Lower lobe of right lung (tissue), 2 donors: Measurements from ENCODE around the gene TNPO1. TPM values are rescaled to one million over a fixed set of nuclear protein-coding genes. Genes with fewer than 3 reads are reported as not detected.
"Not testable (repeated sequence)": the region's sequence is repeated elsewhere in the genome, so short reads cannot be mapped to it uniquely, and the experiment has no call there.

Source experiments
- ATAC-seq, 2 donors: fragments of 200-7000 bp; cut with Tn5 transposase; one replicate each; pipeline ENCODE4 v1.9.1; 2020 to 2022; ENCODE audit warnings: mild to moderate bottlenecking in 2 of 2, moderate library complexity in 2 of 2
- DNase-seq: peaks from one replicate; pipeline ENCODE4 v3.0.0-alpha.2; 2020
- H3K27ac ChIP-seq: fragments of 200-600 bp; one replicate; pipeline ENCODE4 v1.8.0; 2022
- H3K27me3 ChIP-seq: fragments of 200-600 bp; one replicate; pipeline ENCODE4 v1.8.0; 2022; ENCODE audit warnings: low read depth
- H3K36me3 ChIP-seq: fragments of 200-600 bp; one replicate; pipeline ENCODE4 v1.8.0; 2022; ENCODE audit warnings: mild to moderate bottlenecking
- H3K4me1 ChIP-seq: fragments of 200-600 bp; one replicate; pipeline ENCODE4 v1.8.0; 2022
- H3K4me3 ChIP-seq: fragments of 200-600 bp; one replicate; pipeline ENCODE4 v1.8.0; 2022; ENCODE audit warnings: mild to moderate bottlenecking
- H3K9me3 ChIP-seq: fragments of 200-600 bp; one replicate; pipeline ENCODE4 v1.8.0; 2022
- CTCF ChIP-seq: fragments of 200-600 bp; IDR thresholded peaks from one replicate; pipeline ENCODE4 v1.8.0; 2022; ENCODE audit warnings: antibody characterized with exemption, mild to moderate bottlenecking
- intact Hi-C: fragments of 100-400 bp; cut with DNase I; formaldehyde crosslinking; loops from one replicate; pipeline ENCODE4 v1.11.0; 2022
- total RNA-seq: library from RNA; stranded (reverse); fragmentation: NEBNext Ultra II Directional; extraction: Animal tissue kit (Norgen Biotek cat#: 25700); gene quantifications from one replicate; pipeline ENCODE4 v1.2.1, GENCODE V29; 2021
- donor health status: DM: no; HTN: yes; CAD: no; lungs with severe emphysema.

TNPO1 gene
- total RNA-seq, 1 donor from 2014 or later = 100 TPM

GRCh38 chr5:72783354-72783753 is 33.1 kb upstream of the TNPO1 start:
- ATAC-seq (no peak), DNase-seq (no peak)
- H3K27me3 ChIP-seq = no peaks in the 10 kb centered on the region
- no peaks in the 10 kb centered on the region for H3K4me1 ChIP-seq
- no peak overlapping the region for H3K4me3 ChIP-seq
- no peaks in the 10 kb centered on the region for H3K36me3 ChIP-seq
- peaks cover 9% of the 10 kb centered on the region for H3K9me3 ChIP-seq
- H3K27ac ChIP-seq = no peak overlapping the region
- no peak for TF ChIP-seq CTCF
- intact Hi-C loops = no loop called here

GRCh38 chr5:72784129-72784528 is 32.3 kb upstream of the TNPO1 start:
- no peak for DNase-seq
- no peak for TF ChIP-seq CTCF
- Histone ChIP-seq H3K27ac (no peak overlapping the region), H3K4me1 (no peaks in the 10 kb centered on the region), H3K9me3 (peaks cover 9% of the 10 kb centered on the region), H3K36me3 (no peaks in the 10 kb centered on the region), H3K4me3 (no peak overlapping the region), H3K27me3 (no peaks in the 10 kb centered on the region)
- intact Hi-C loops = no loop called here
- no peak for ATAC-seq

- intact Hi-C loops = no loop called here
- DNase-seq = no peak
- Histone ChIP-seq H3K27ac (no peak overlapping the region), H3K36me3 (no peaks in the 10 kb centered on the region), H3K9me3 (no peaks in the 10 kb centered on the region), H3K27me3 (no peaks in the 10 kb centered on the region), H3K4me1 (no peaks in the 10 kb centered on the region), H3K4me3 (no peak overlapping the region)
- no peak for TF ChIP-seq CTCF
- no peak for ATAC-seq
These were observed 30.7 kb upstream of the TNPO1 start for GRCh38 chr5:72785801-72786200.

- Histone ChIP-seq H3K36me3 (no peaks in the 10 kb centered on the region), H3K4me1 (no peaks in the 10 kb centered on the region), H3K27ac (no peak overlapping the region), H3K4me3 (no peak overlapping the region), H3K9me3 (no peaks in the 10 kb centered on the region), H3K27me3 (no peaks in the 10 kb centered on the region)
- intact Hi-C loops = no loop called here
- TF ChIP-seq CTCF = no peak
- ATAC-seq (no peak), DNase-seq (no peak)
These were observed 29.8 kb upstream of the TNPO1 start for GRCh38 chr5:72786676-72787075.

GRCh38 chr5:72788866-72789505 is 27.5 kb upstream of the TNPO1 start:
- H3K4me1 ChIP-seq = no peaks in the 10 kb centered on the region
- H3K36me3 ChIP-seq = no peaks in the 10 kb centered on the region
- peaks cover 2% of the 10 kb centered on the region for H3K27me3 ChIP-seq
- no peak overlapping the region for H3K4me3 ChIP-seq
- intact Hi-C loops = no loop called here
- no peak for TF ChIP-seq CTCF
- no peaks in the 10 kb centered on the region for H3K9me3 ChIP-seq
- no peak overlapping the region for H3K27ac ChIP-seq
- no peak for ATAC-seq
- DNase-seq = no peak

- no peak for TF ChIP-seq CTCF
- DNase-seq (no peak), ATAC-seq (no peak)
- peaks cover 4% of the 10 kb centered on the region for H3K27me3 ChIP-seq
- no peaks in the 10 kb centered on the region for H3K4me1 ChIP-seq
- H3K4me3 ChIP-seq = no peak overlapping the region
- intact Hi-C loops = no loop called here
- no peak overlapping the region for H3K27ac ChIP-seq
- no peaks in the 10 kb centered on the region for H3K9me3 ChIP-seq
- H3K36me3 ChIP-seq = no peaks in the 10 kb centered on the region
These were observed 26.3 kb upstream of the TNPO1 start for GRCh38 chr5:72790186-72790585.

- intact Hi-C loops, H3K9me3 ChIP-seq: not testable (repeated sequence)
These were observed 23.8 kb upstream of the TNPO1 start for GRCh38 chr5:72792662-72793061.

More at GRCh38 chr5:72792662-72793061, 23.8 kb upstream of the TNPO1 start:
- not testable (repeated sequence) for H3K4me1 ChIP-seq, H3K36me3 ChIP-seq, H3K27me3 ChIP-seq, H3K4me3 ChIP-seq, H3K27ac ChIP-seq, DNase-seq, ATAC-seq
